ENCODE measurements around the gene CHST11. TPM values are rescaled to one million over a fixed set of nuclear protein-coding genes. Genes with fewer than 3 reads are reported as not detected.

Gene CHST11
- total RNA-seq, 2 donors from 2014 or later, result 2.9 to 4.9 TPM

DNA sequence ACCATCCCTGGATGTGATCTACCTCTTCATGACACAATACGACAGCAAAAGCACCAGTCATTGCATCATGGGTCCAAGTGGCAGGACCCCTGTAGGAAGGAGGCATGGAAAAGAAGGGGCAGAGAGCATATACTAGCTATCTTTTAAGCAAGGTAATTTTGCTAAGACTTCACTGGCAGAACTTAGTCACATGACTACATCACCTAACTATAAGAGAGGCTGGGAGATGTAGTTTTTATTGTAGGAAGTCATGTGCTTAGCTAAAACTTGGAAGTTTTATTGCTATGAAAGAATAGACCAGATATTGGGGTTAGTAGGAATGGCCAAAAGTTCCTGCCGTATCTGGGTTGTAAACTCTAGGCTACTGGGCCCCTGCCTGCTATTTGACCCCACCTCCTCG is 18.6 kb upstream of the CHST11 start:
- Histone ChIP-seq H3K27ac (no peak overlapping the region), H3K36me3 (no peaks in the 10 kb centered on the region), H3K27me3 (no peaks in the 10 kb centered on the region), H3K4me1 (no peaks in the 10 kb centered on the region), H3K9ac (ENCODE audit: low read depth in 2 of 2, low read length in 2 of 2) (no peak overlapping the region), H3K9me3 (no peaks in the 10 kb centered on the region), H3K4me3 (no peak overlapping the region)
- intact Hi-C loops (cut with DNase I), result no loop called here
- TF ChIP-seq, protein P1, sequence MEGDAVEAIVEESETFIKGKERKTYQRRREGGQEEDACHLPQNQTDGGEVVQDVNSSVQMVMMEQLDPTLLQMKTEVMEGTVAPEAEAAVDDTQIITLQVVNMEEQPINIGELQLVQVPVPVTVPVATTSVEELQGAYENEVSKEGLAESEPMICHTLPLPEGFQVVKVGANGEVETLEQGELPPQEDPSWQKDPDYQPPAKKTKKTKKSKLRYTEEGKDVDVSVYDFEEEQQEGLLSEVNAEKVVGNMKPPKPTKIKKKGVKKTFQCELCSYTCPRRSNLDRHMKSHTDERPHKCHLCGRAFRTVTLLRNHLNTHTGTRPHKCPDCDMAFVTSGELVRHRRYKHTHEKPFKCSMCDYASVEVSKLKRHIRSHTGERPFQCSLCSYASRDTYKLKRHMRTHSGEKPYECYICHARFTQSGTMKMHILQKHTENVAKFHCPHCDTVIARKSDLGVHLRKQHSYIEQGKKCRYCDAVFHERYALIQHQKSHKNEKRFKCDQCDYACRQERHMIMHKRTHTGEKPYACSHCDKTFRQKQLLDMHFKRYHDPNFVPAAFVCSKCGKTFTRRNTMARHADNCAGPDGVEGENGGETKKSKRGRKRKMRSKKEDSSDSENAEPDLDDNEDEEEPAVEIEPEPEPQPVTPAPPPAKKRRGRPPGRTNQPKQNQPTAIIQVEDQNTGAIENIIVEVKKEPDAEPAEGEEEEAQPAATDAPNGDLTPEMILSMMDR (IDR thresholded peaks at IDR 0.05), result no peak
- DNase-seq, result no peak

DNA sequence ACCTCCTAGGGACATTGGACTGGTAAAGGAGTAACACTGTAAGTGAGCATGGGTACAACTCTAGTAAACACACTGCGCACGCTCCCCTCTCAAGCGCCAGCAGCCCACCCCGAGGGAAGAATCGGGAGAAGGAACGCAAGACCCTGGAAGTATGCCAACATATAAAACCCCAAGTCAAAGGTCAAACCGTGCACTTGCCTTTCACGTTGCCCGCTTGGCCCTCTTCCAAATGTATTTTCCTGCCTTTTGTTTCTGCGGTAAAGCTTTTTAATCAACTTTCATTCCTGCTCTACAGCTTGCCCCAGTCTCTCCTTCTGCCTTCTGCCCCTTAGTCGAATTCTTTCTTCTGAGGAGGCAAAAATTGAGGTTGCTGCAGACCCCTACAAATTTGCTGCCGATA is 17.6 kb upstream of the CHST11 start:
- Histone ChIP-seq H3K4me3 (no peak overlapping the region), H3K4me1 (no peaks in the 10 kb centered on the region), H3K9ac (ENCODE audit: low read depth in 2 of 2, low read length in 2 of 2) (no peak overlapping the region), H3K27me3 (no peaks in the 10 kb centered on the region), H3K36me3 (no peaks in the 10 kb centered on the region), H3K9me3 (no peaks in the 10 kb centered on the region), H3K27ac (no peak overlapping the region)
- TF ChIP-seq, protein P1 (IDR thresholded peaks at IDR 0.05), result no peak
- intact Hi-C loops (cut with DNase I), result no loop called here
- DNase-seq, result no peak

DNA sequence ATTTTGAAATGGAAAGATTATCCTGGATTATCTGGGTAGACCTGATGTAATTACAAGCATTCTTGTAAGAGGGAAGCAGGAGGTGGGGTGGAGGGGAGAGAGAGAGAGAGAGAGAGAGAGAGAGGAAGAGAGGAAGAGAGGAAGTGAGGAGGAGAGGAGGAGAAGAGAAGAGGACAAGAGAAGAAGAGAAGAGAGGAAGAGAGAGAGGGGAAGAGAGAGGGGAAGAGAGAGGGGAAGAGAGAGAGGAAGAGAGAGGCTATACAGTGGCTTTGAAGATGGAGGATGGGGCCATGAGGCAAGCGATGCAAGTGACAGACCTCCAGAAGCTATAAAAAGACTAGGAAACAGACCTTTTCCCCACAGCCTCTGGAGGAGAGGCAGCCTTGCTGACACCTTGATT is 13.7 kb upstream of the CHST11 start:
- TF ChIP-seq, protein P1 (IDR thresholded peaks at IDR 0.05), result no peak
- DNase-seq, result no peak
- H3K9ac ChIP-seq (ENCODE audit: low read depth in 2 of 2, low read length in 2 of 2), result no peak overlapping the region
- no peaks in the 10 kb centered on the region for H3K4me1 ChIP-seq
- H3K4me3 ChIP-seq, result no peak overlapping the region
- H3K9me3 ChIP-seq, result no peaks in the 10 kb centered on the region
- intact Hi-C loops (cut with DNase I), result no loop called here
- H3K36me3 ChIP-seq, result no peaks in the 10 kb centered on the region
- H3K27ac ChIP-seq, result no peak overlapping the region
- H3K27me3 ChIP-seq, result no peaks in the 10 kb centered on the region

DNA sequence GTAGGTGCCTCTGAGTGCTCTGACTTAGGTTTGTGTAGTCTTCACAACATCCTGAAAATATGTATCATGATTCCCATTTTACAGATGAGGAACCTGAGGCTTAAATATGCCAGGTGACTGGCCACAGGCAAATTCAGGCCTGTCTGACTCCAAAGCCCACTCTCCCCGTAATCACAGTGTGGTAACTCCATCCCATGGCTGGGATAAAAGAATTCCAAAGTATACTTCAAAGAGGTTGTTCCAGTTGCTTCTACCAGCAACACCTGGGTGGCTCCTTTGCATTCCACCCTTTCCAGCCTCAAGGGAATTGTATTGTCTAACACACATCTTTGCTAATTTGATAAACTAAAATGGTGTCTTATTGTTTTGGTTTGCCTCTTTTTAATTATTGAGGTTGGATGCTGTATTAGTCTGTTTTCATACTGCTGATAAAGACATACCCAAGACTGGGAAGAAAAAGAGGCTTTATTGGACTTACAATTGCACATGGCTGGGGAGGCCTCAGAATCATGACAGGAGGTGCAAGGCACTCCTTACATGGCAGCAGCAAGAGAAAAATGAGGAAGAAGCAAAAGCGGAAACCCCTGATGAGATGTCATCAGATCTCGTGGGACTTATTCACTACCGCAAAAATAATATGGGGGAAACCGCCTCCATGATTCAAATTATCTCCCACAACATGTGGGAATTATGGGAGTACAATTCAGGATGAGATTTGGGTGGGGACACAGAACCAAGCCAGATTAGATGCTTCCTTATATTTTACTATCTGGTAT is 9.9 kb upstream of the CHST11 start:
- no peaks in the 10 kb centered on the region for H3K9me3 ChIP-seq
- no peaks in the 10 kb centered on the region for H3K27me3 ChIP-seq
- H3K4me1 ChIP-seq, result no peaks in the 10 kb centered on the region
- TF ChIP-seq, protein P1 (IDR thresholded peaks at IDR 0.05), result no peak
- H3K27ac ChIP-seq, result no peak overlapping the region
- H3K4me3 ChIP-seq, result no peak overlapping the region
- no peak for DNase-seq
- intact Hi-C loops (cut with DNase I), result no loop called here
- H3K9ac ChIP-seq (ENCODE audit: low read depth in 2 of 2, low read length in 2 of 2), result no peak overlapping the region
- H3K36me3 ChIP-seq, result no peaks in the 10 kb centered on the region

DNA sequence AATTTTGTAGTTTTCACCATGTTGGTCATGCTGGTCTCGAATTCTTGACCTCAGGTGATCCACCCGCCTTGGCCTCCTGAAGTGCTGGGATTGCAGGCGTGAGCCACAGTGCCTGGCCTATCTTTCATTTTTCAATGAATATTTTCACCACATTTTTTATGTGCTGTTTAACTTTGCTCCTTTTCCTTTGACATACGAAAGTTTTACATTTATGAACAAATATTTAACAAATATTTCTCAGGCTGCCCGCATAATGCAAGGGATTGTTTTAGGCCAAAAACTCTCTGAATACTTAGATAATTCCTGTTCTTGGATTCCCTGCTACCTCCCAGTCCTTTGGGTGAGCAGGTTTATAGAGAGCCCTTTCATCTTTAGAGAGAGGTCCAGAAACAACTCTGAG is 8.7 kb upstream of the CHST11 start:
- Histone ChIP-seq H3K4me3 (no peak overlapping the region), H3K36me3 (no peaks in the 10 kb centered on the region), H3K27me3 (no peaks in the 10 kb centered on the region), H3K9ac (ENCODE audit: low read depth in 2 of 2, low read length in 2 of 2) (no peak overlapping the region), H3K9me3 (no peaks in the 10 kb centered on the region), H3K27ac (no peak overlapping the region), H3K4me1 (no peaks in the 10 kb centered on the region)
- no peak for DNase-seq
- intact Hi-C loops (cut with DNase I), result no loop called here
- TF ChIP-seq, protein P1 (IDR thresholded peaks at IDR 0.05), result no peak
